ENCODE measurements around the gene TCF3.
"Not testable (repeated sequence)": the region's sequence is repeated elsewhere in the genome, so short reads cannot be mapped to it uniquely, and the experiment has no call there.

Gene TCF3

DNA sequence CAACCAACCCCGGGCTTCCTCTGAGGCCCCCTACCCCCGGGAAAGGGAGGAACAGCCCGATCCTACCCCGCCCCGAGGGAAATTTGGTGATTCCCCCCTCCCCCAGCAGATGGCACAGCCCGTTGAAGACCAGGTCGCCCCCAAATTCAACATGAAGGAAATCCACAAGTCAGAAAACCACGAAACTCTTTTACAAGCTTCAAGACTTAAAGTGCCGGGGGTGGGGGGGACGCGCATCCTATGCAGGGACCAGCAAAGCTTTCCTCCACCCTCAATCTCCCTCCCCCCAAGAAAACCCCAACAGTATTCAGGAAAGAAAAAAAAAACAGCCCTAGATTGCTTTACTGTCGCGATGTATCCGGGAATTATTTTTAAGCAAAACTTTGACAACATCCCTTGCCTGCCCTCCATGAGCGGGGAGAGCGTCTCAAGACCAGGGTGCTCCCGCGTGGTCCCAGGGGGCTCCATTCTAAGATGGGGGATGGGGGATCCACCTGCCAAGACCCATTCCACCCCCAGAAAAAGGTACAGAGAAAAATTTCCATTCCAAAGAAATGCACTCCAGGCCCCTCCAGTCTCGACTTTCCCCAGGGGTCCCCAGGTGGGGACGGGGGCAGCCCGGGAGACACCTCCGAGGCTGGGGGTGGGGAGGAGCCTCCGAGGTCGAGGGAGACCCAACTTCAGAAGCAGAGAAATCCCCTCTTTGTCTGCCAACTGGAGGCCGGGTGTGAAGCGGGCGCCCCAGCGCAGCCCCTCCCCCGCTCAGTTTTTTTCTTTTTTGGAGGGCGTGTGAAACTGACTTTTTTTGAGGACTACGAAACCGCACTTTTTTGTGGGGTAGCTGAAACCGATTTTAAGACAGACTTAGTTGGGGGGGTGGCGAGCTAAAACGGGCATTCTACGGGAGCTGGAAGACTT, 1.5 kb downstream of the TCF3 start:
- peak; percentile 58 for DNase-seq (ENCODE audit: low spot score)

DNA sequence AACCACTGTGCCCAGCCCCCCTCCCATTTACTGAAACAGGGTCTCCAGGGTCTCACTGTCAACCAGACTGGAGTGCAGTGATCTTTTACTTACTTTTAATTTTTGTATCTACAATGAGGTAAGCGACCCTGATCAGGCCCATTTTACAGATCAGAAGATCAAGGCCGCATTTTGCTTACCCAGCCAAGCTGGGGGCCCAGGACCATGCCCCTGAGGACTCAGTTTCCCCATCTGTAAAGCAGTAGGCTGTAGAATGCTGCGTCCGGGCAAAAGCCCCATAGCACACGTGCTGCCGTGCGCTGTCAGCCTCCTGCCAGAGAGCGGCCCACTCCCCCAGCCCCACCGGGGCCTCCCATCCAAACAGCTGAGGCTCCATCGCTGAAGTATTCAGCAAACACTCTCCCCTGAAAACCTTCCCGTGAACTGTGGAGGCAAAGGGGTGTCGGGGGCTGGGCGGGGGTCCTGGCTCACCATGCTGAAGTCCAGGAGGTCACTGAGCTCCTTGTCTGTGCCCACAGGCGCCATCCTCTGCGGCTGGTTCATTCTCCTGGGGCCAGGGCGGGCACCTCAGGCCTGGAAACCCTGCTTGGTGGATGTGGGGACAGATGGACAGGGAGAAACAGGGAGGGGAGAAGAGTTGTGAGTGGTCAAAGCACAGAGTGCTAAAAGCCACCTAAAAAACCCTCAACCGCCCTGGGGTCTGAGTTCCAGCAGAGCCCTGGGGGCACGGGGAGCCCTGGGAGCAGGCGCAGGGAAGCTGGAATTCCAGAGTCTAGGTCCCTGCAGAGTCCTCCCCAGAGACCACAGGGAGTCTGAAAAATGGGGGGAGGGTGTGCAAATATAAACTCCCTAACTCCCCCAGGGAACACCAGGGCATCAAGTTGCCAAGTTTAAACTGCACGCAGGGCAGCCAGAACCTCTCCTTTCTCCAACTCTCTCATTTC, 2.4 kb downstream of the TCF3 start:
- DNase-seq (ENCODE audit: low spot score): no peak

DNA sequence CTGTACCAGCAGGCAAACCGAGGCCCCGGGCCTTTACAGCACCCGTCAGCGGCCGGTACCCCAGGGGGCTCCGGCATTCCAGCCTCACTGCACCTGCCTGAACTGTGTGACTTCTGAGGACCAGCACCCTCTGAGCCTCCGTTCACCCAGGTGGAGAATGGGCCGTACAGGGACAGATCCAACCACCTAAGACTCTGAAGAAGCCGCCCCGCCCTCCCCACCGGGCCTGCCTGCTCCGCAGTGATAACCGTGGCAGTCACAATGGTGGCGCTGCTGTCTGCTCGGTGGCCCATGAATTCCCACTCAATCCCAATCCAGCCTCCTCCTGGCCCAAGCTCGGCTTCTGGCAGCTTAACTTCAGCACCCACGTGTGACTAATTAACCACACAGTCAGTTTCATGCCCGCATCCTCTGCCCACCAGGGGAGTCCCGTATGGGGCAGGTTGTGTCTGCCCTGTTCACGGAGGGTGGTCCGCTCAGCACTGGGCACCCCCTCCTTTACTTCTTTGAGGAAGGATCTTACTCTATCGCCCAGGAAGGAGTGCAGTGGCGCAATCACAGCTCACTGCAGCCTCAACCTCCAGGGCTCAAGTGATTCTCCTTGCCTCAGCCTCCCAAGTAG, 3.4 kb downstream of the TCF3 start:
- DNase-seq (ENCODE audit: low spot score): peak; percentile 86

DNA sequence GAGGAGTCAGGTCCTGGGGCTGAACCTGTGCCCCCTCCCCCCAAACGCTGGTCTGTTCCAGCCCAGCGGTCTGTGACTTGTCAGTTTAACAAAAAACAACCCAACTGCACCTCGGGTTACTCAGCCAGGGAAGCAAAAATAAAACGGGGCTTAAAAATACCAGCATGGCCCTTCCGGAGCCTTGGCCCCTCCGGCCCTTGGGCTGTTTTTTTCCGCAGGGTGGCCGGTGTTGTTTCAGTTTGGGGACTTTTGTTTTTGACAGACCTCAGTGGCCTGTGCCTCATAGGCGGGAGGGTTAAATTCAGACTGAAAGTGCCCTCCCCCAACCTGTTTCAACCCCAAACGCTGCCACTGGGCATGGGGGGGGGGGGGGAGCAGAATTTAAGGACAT, 4.0 kb downstream of the TCF3 start:
- DNase-seq (ENCODE audit: low spot score): no peak

DNA sequence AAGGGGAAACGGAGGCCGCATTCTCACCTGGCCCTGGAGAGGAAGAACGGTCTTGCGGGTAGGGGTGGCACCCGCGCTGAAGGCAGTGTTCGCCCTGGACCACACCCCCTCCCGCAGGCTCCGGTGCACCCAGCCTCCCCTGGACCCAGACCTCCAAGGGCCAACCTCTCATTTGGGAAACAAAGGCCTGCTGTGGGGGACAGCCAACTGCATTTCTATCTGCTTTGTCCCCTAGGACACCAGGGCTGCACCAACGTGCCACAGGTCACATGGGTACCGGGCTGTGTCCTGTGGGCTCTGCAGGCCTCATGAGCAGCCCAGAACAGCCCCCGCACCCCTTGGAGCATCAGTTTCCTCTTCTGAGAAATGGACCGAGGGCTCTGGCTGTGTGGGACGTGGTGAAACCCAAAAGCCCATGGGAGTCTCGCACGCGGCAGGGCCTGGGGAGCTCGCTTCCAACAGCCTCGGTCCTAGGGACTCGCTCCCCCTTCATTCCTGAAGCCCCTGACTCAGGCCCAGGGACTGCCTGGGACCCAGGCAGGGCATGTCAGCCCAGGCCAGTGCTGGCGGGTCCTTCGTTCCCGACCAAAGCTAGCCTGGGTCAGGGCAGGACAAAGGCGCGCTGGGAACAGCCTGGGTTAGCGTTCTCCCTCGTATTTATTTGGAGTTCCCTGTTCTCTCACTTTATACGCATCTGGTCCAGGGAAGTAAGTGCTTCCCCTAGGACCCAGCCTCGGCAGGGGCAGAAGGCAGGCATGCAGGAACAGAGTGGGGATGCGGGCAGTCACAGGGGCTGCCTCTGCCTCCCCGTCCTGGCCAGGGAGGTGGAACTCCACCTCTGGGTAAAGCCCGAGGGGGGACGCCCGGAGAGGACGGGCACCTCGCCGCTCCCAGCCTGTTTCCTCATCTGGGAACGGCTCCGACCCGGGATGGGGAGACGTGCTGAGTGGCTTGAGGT, 4.6 kb downstream of the TCF3 start:
- DNase-seq (ENCODE audit: low spot score): no peak

DNA sequence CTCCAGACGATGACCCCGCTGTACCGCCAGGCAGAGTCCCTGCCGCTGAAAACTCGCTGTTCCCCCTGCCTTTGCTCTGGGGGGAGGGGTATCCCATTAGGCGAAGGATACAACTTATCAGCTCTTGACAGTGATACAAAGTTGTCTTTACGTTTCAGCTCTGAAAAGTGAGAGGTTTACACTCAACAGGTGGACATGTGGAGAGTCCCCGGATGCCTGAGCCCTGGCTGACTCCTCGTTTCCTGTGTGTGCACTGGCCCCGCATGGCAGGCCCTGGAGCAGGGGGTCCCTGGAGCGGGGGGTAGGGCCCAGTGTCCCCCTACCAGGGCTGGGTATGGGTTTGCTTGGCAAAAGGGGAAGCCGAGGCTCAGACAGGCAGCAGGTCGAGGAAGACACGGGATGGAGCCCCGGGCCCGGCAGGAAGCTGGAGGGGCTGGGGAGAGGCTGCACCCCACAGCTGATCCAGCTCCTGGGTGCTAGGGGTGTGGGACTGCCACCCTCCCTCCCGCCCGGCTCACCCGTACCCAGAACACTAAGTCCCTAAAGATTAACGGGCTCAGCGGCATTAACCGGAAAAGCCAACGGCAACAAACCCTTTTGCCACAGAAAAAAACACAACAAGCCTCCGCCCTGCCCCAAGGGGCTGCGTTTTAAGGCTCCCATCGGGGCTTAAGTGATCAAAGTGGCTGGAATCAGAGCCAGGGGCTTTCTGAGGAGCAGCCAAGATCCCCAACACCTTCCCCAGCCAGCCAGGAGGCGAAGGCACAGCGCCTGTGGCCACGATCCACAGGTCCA, 5.6 kb downstream of the TCF3 start:
- no peak for DNase-seq (ENCODE audit: low spot score)

DNA sequence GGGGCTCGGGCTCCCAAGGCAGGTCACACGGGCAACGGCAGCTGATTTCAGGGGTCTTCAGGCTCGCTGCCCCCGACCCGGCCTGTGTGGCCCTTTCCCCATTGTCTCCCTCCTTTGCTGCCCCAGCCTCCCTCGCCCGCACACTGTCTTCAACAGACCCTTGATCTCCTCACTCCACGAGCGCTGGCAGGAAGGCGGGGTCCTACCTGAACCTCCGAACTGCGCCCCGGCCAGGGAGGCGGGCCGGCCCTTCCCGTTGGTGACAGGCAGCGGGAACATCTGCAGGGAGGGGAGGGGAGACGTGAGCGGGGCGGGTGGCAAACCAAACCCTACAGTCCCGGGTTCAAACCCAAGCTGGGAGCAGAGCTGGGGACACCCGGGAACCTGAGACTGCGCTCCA, 6.3 kb downstream of the TCF3 start:
- no peak for DNase-seq (ENCODE audit: low spot score)

DNA sequence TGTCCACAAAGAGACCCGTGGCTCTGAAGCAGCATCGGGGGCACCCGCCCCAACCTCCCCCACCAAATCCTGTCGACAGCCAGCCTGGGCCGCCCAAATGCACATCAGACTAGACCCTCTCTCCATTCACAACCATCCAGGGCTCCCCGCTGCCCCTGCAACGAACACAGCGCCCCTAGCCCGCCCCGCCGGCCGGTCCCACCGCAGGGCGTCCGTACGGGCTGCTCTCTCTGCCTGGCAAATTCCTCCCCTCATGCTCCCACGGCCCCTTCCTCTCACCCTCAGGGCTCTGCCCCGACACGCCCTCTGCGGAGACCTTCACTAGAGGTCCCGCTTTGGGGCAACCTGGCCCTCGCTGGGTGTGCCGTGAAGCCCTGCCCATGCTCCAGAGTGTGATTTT, 7.1 kb downstream of the TCF3 start:
- no peak for DNase-seq (ENCODE audit: low spot score)

DNA sequence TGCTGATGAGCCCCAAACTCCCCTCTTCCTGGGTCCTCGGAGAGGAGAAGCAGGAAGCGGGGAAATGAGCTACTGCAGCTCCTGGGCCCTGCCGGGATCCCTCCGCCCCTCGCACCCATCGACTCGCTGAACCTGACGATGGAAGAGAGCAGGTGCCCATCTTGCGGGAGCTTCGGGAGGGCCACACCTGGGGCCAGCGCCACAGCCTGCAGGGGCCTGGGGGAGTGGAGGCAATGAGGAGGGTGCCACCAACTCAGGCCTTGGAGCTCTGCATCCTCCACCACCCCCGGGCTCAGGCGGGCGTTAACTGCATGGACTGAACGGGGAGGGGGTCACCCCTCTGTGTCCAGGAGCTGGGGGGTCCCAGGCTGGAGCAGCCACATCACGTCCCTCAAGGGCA, 8.3 kb downstream of the TCF3 start:
- DNase-seq (ENCODE audit: low spot score): no peak

DNA sequence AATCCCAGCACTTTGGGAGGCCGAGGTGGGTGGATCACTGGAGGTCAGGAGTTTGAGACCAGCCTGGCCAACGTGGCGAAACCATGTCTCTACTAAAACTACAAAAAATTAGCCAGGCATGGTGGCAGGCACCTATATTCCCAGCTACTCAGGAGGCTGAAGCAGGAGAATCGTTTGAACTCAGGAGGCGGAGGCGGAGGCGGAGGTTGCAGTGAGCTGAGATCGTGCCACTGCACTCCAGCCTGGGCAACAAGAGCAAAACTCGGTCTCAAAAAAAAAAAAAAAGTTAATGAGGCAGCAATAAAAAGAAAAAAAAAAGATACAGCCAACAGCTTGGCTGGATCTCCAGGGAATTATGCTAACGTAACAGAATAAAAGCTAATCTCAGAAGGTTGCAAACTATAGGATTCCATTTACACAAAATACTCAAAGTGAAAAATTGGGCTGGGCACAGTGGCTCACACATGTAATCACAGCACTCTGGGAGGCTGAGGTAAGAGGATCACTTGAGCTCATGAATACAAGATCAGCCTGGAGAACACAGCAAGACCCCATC, 11.4 kb downstream of the TCF3 start:
- DNase-seq (ENCODE audit: low spot score): not testable (repeated sequence)

DNA sequence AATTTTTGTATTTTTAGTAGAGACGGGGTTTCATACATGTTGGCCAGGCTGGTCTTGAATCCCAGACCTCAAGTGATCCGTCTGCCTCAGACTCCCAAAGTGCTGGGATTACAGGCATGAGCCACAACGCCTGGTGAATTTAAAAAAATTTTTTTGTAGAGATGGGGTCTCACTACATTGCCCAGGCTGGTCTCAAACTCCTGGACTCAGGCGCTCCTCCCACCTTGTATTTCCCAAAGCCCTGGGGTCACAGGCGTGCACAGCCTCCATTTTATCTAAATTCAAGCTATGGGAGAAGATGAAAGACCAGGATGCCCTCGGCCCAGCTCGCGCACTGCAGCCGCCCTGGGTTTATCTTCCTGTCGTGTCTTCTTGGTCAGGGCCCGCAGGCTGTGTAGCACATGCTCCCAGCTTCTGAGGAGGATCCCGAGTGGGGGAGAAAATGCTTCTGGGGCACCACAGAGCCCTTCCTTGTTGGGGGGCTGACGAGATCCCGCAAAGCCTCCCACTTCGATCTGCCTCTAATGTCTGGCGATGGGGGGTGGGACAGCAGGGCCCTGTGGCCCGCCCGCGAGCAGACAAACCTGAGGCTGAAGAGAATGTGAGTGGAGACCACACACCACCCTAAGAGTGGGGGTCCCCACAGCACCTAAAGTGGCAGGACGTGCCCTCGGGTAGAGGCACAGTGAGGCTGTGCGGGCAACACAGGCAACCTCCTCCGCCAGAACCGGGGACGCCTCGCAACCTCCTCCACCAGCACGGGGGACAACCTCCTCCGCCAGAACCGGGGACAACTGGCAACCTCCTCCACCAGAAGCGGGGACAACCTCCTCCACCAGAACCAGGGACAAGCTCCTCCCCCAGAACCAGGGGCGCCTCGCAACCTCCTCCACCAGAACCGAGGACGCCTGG, 15.8 kb downstream of the TCF3 start:
- no peak for DNase-seq (ENCODE audit: low spot score)

DNA sequence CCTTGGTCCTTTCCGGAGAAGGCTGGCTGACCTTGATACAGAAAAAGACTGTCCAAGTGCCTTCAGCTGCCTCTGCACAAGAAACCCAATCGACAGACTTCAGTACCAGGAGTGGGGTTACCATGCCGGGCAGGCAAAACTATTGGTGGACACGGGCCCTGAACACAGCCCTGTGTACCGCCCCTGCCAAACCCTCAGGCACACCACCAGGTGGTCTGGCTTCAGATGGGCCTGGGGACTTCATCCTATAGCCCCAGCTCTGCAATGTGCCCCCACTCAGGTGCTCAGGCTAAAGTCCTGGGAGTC, 17.5 kb downstream of the TCF3 start:
- no peak for DNase-seq (ENCODE audit: low spot score)

DNA sequence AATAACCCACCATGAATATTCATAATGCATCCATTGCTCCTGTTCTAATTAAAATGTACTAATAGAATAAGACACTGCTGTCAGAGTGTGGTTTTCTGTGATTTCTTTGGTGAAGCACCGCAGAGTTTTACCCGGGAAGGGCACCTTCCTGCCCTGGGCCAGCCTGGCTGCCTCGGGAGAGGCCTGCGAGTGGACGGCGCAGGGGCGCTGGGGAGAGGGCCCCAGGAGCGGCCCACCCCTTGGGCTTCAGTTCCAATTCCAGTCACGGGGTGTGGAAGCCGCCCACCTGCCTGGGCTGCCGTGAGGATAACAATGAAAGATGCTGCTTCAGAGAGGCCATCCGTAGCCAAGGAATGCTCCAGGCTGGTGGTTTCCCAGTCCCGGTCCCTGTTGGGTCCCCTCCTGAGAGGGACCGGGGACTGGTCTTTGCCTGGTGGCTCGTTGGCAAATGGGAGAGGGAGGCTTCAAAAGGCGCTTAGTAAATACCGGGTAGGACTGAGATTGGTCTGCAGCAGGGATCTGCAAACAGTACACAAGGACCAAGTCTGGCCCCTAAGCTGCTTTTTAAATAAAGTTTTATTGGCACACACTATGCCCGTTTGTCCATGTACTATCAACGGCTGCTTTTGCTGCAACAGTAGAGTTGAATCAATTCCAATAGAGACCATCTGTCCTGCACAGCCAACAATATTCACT, 18.0 kb downstream of the TCF3 start:
- DNase-seq (ENCODE audit: low spot score): peak; percentile 15

DNA sequence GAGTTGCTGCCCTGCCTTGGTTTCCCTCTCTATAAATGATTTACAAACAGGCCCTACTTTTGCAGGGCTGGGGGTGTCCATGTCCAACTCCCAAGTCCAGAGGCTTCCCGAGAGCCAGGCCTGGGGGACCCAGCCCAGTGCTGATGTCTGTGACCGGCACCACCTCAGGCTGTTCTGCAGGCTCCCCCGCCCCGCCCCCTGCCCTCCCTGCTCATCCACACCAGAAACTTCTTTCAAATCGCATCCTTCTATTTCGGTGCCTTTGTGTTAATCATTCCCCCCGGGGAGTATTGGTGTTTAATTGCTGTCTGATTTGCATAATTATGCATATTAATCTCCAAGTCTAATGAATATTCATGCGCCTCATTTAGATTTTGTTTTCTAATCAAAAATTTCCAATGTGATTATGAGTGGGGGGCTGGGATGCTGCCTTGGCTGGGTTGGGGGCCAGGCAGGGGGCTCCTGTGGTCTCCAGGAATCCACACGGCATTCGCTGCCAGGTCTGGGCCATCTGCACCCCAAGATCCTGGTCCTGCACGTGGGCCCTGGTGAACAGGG, 19.1 kb downstream of the TCF3 start:
- no peak for DNase-seq (ENCODE audit: low spot score)

DNA sequence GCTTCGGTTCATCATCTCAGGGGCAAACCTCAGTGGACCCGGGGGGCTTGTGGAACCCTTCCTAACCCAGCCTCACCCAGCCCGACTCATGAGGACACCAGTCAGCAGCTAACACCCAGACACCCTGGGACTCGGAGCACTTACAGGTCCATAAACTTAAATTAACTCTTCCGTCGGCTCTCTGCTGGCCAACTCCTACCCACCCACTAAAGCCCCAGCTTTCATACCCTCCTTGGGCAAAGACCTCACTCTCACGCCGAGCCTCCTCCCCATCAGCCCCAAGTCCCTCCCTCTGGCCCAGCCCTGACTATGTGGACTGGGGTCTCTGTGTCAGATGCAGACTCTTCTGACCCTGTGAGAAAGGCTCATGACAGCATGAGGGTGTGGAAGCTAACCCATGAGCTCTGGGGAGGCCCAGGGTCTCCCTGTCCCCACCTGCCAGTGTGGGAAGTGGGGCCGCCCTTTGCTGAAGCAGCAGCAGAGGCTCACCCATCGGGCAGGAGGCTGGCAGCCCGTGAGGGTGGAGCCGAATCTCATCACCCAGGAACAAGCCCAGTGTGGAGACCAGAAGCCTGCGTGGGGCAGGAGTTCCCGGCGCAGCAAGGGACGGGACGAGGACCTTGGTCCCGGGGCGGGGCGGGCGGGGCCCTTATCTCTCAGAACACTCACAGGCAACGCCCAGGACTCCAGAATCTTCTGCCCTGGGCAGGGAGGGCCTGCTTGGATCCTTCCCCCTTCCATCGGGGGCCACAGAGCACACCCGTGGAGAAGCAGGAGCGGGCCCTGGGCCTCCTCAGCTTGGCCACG, 19.8 kb downstream of the TCF3 start:
- peak; percentile 96 for DNase-seq (ENCODE audit: low spot score)

DNA sequence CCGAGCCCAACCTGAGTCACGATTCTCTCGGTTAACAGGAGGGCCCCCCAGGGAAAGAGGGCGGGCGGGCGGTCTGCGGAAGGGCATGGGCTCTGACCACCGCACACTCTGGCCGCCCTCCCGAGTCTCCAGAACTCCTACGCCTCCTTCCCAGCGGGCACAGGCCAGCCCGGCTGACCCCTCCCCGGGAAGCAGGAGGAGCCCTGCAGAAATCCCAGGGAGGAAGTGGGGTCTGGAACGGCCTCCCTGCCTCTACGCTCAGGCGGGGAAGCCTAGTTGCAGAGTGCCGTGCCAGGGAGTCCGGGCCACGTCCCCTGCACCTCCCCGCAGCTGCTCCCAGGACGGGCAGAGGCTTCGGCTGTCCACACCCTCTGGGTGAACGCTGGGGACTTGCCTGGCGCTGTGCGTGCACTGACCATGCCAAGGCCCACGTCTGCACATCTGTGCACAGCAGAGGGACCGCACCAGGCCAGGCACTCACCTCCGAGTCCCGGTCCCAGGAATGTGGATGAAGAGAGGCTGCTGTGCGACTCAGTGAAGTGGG, 20.8 kb downstream of the TCF3 start:
- no peak for DNase-seq (ENCODE audit: low spot score)

DNA sequence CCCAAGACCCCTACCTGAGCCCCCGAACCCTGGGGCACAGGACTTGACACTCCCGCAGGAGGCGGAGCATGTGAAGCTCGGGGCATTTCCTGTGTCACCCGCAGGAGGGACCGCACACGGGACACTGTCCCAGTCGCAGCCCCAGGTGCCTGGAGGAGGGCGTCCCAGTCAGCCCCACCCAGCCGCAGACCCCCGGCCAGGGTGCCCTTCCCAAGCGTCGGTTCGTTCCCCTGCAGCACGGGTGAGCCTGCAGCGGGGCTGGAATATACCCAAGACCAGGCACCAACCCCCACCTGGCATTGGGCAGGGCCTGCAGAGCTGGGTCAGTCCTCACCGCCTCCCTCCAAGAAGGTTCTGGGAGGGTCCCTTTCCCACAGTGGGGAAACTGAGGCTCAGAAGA, 21.6 kb downstream of the TCF3 start:
- no peak for DNase-seq (ENCODE audit: low spot score)
